NCI-H2081 (cell line): ENCODE results near the gene SMIM1.

Source experiments
- DNase-seq, 2 experiments: peaks; one replicate each; lab custom pipeline; 2025; lab: John Stamatoyannopoulos, UW

The SMIM1 gene

GRCh38 chr1:3822421-3822820, 49.9 kb downstream of the SMIM1 start:
- no peak for DNase-seq

- DNase-seq: no peak
Measured at GRCh38 chr1:3824650-3825049, 52.1 kb downstream of the SMIM1 start.

DNA sequence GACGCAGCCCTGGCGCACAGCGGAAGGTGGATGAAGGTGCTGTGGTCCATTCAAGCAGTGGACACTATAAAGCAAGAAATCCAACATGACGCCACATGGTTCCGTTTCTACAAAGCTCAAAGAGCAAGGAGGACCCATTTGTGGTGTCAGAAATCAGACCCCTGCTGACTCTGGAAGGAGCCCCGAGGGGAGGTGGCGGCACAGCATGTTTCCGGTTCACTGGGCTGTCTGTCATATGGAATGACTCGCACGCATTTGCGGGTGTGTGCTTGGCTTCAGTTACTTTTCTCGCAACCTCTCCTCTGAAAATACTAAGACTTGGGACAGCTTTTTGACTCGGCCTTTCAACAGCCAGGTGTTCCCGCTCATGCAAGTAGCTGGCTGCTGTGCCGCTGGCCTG, 52.8 kb downstream of the SMIM1 start:
- DNase-seq: no peak
